ENCODE results near the gene CWF19L1. TPM values are rescaled to one million over a fixed set of nuclear protein-coding genes. Genes with fewer than 3 reads are reported as not detected.
"Not testable (repeated sequence)": the region's sequence is repeated elsewhere in the genome, so short reads cannot be mapped to it uniquely, and the experiment has no call there.

Gene CWF19L1
- total RNA-seq, 1 donor from 2014 or later: 23.3 TPM

DNA sequence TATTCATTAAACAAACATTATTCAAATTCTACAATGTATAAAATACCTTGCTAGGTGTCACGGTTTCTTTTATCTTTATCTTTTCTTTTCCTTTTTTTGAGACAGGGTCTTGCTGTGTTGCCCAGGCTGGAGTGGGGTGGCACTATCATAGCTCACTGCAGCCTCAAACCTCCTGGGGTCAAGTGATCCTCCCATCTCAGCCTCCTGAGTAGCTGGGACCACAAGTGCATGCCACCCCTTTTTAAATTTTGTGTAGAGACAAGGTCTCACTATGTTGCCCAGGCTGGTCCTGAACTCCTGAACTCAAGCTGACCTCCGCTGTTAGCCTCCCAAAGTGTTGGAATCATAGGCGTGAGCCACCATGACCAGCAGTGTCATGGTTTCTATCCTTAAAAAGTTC lies 37.0 kb upstream of the CWF19L1 start:
- Mint-ChIP-seq H3K27me3 (peaks cover 24% of the 10 kb centered on the region), H3K4me3 (ENCODE audit: low read depth) (no peak overlapping the region)

DNA sequence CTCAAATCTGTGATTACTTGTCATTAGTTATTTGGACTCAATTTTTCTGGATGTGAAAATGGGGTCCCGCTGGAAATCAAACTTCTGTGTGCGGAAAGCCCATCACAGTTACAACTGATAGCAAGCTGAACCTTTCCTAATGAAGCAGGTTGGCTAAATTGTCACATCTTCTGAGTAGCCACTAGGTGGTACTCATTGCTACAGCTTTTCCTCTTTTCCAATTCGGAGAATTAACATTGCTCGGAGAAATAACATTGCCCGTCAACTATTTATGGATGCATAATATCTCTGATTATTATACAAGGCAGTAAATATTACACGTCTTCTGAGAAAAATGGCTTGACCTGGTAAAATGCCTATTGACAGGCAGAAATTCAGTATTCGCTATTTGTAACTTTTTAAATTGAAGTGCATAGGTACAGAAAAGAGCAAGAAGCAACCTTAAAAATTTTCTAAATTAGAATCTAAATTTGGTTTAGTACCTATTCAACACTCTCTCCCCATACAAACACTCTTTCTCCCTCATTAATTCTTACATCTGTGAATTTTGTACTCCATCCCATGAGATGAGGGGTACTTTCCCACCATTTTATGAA lies 36.4 kb upstream of the CWF19L1 start:
- no peak for DNase-seq (ENCODE audit: low spot score, unreplicated experiment)
- H3K36me3 Mint-ChIP-seq (ENCODE audit: insufficient read depth): no peaks in the 10 kb centered on the region
- TF ChIP-seq, protein P1, sequence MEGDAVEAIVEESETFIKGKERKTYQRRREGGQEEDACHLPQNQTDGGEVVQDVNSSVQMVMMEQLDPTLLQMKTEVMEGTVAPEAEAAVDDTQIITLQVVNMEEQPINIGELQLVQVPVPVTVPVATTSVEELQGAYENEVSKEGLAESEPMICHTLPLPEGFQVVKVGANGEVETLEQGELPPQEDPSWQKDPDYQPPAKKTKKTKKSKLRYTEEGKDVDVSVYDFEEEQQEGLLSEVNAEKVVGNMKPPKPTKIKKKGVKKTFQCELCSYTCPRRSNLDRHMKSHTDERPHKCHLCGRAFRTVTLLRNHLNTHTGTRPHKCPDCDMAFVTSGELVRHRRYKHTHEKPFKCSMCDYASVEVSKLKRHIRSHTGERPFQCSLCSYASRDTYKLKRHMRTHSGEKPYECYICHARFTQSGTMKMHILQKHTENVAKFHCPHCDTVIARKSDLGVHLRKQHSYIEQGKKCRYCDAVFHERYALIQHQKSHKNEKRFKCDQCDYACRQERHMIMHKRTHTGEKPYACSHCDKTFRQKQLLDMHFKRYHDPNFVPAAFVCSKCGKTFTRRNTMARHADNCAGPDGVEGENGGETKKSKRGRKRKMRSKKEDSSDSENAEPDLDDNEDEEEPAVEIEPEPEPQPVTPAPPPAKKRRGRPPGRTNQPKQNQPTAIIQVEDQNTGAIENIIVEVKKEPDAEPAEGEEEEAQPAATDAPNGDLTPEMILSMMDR (IDR thresholded peaks at IDR 0.05; ENCODE audit: unreplicated experiment): peak; percentile 68
- no peak overlapping the region for H3K4me3 Mint-ChIP-seq (ENCODE audit: low read depth)
- peaks cover 8% of the 10 kb centered on the region for H3K9me3 Mint-ChIP-seq (ENCODE audit: low read depth)
- no peak overlapping the region for H3K27ac Mint-ChIP-seq
- H3K4me1 Mint-ChIP-seq (ENCODE audit: low read depth): peaks cover 7% of the 10 kb centered on the region
- peaks cover 23% of the 10 kb centered on the region for H3K27me3 Mint-ChIP-seq

More for the DNA sequence above, 37.0 kb upstream of the CWF19L1 start:
- TF ChIP-seq, protein P1 (IDR thresholded peaks at IDR 0.05; ENCODE audit: unreplicated experiment): no peak
- H3K36me3 Mint-ChIP-seq (ENCODE audit: insufficient read depth): no peaks in the 10 kb centered on the region
- peaks cover 8% of the 10 kb centered on the region for H3K9me3 Mint-ChIP-seq (ENCODE audit: low read depth)
- H3K4me1 Mint-ChIP-seq (ENCODE audit: low read depth): peaks cover 7% of the 10 kb centered on the region
- no peak for DNase-seq (ENCODE audit: low spot score, unreplicated experiment)
- no peak overlapping the region for H3K27ac Mint-ChIP-seq

DNA sequence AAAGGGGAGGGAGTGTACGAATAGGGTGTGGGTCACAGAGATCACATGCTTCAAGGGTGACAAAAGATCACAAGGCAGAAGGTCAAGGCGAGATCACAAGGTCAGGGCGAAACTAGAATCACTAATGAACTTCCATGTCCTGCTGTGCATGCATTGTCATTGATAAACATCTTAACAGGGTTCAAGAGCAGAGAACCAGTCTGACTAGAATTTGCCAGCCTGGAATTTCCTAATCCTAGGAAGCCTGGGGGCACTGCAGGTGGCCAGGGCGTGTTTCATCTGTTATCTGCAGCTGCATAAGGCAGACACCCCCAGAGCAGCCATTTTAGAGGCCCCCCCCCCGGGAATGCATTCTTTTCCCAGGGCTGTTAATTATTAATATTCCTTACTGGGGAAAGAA lies 33.7 kb upstream of the CWF19L1 start:
- DNase-seq (ENCODE audit: low spot score, unreplicated experiment); H3K36me3 Mint-ChIP-seq (ENCODE audit: insufficient read depth); H3K4me3 Mint-ChIP-seq (ENCODE audit: low read depth); H3K9me3 Mint-ChIP-seq (ENCODE audit: low read depth); H3K4me1 Mint-ChIP-seq (ENCODE audit: low read depth): not testable (repeated sequence)
- peaks cover 25% of the 10 kb centered on the region for H3K27me3 Mint-ChIP-seq
- H3K27ac Mint-ChIP-seq: peak overlapping the region; percentile 86

DNA sequence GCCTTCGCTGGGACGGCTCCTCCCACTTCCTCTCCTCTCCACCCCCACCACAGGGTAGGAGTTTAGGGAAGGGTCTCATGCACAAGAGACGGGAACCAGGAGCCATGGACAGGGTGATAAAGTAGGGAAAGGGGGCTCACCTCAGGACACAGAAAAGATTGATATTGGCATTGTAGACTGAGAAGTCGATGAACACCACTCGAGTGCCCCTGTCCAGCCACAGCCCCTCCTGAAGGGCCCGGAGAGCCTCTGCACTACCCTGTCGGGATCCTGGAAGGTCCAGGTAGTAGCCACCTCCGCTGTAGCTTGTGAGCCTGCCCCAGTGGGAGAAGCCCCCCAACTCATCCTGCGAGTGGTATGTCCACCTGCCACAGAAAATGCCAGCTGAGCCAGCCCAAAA lies 29.8 kb upstream of the CWF19L1 start:
- H3K36me3 Mint-ChIP-seq (ENCODE audit: insufficient read depth): no peaks in the 10 kb centered on the region
- DNase-seq (ENCODE audit: low spot score, unreplicated experiment): no peak
- peaks cover 8% of the 10 kb centered on the region for H3K9me3 Mint-ChIP-seq (ENCODE audit: low read depth)
- H3K27ac Mint-ChIP-seq: no peak overlapping the region
- H3K27me3 Mint-ChIP-seq: peaks cover 35% of the 10 kb centered on the region
- no peak overlapping the region for H3K4me3 Mint-ChIP-seq (ENCODE audit: low read depth)
- TF ChIP-seq, protein P1 (IDR thresholded peaks at IDR 0.05; ENCODE audit: unreplicated experiment): no peak
- H3K4me1 Mint-ChIP-seq (ENCODE audit: low read depth): peaks cover 7% of the 10 kb centered on the region

DNA sequence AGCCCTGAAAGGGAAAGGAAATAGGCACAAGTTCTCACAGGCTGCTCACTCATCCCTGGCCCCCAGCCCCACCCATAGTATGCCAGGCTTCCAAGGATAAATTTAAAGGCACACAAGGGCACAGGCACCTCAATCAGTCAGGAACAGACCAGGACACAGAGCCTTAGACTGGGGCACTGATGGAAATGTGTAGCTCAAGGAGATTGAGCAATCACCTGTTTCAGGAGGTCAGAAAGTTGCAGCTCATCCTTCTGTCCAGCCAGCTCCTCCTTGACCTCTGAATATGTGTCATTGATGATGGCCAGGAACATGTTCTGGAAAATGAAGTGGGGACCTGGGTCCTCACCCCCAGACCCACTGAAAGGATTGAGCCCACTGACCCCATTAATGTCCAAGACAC lies 25.6 kb upstream of the CWF19L1 start:
- no peak for DNase-seq (ENCODE audit: low spot score, unreplicated experiment)
- Mint-ChIP-seq H3K27me3 (peaks cover 51% of the 10 kb centered on the region), H3K4me3 (ENCODE audit: low read depth) (no peak overlapping the region), H3K9me3 (ENCODE audit: low read depth) (no peaks in the 10 kb centered on the region), H3K4me1 (ENCODE audit: low read depth) (no peaks in the 10 kb centered on the region), H3K36me3 (ENCODE audit: insufficient read depth) (no peaks in the 10 kb centered on the region), H3K27ac (no peak overlapping the region)
- TF ChIP-seq, protein P1 (IDR thresholded peaks at IDR 0.05; ENCODE audit: unreplicated experiment): no peak

DNA sequence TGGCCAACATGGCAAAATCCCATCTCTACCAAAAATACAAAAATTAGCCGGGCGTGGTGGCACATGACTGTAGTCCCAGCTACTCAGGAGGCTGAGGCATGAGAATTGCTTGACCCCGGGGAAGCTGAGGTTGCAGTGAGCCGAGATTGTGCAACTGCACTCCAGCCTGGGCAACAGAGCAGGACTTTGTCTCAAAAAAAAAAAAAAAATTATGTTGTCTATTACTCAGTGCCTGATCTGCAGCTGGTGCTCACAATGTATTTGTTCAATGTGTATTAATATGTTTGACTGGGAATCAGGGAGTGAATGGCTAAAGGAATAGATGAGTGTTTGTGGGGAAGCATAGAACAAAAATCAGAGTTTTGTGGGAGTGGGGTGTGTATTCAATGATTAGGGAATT lies 24.9 kb upstream of the CWF19L1 start:
- not testable (repeated sequence) for DNase-seq (ENCODE audit: low spot score, unreplicated experiment); H3K4me3 Mint-ChIP-seq (ENCODE audit: low read depth); H3K36me3 Mint-ChIP-seq (ENCODE audit: insufficient read depth); H3K4me1 Mint-ChIP-seq (ENCODE audit: low read depth); H3K9me3 Mint-ChIP-seq (ENCODE audit: low read depth); H3K27ac Mint-ChIP-seq
- H3K27me3 Mint-ChIP-seq: peaks cover 48% of the 10 kb centered on the region
